Activated naive CD8-positive, alpha-beta T cell treated with anti-CD3 and anti-CD28 coated beads, Interleukin-2, amount 10 ng/mL, durations not matched to agents 7 days and 5 days (primary cell): ENCODE data around the gene RARB. TPM values are rescaled to one million over a fixed set of nuclear protein-coding genes. Genes with fewer than 3 reads are reported as not detected.

ENCODE experiments used
- ATAC-seq: fragments of 150-1000 bp; cut with Tn5 transposase; one replicate; pipeline ENCODE4 v1.10.0; 2021; ENCODE audit warnings: low read depth, moderate library complexity
- POLR2A ChIA-PET: fragments of 350-600 bp; sonication (Branson Sonifier 250); formaldehyde crosslinking; loops from one replicate; lab custom pipeline; 2021; ENCODE audit warnings: antibody characterized with exemption; lab: Charles Lee
- DNase-seq: peaks from one replicate; pipeline ENCODE4 v3.0.0; 2021
- H3K27ac Mint-ChIP-seq: one replicate; pipeline ENCODE4 v1.8.0; 2022; ENCODE audit warnings: mild to moderate bottlenecking, mixed read lengths
- H3K27me3 Mint-ChIP-seq: one replicate; pipeline ENCODE4 v1.8.0; 2022; ENCODE audit warnings: mild to moderate bottlenecking, moderate library complexity, mixed read lengths
- H3K36me3 Mint-ChIP-seq: one replicate; pipeline ENCODE4 v1.8.0; 2021; ENCODE audit warnings: mild to moderate bottlenecking, mixed read lengths
- H3K4me1 Mint-ChIP-seq: one replicate; pipeline ENCODE4 v1.8.0; 2021; ENCODE audit warnings: mixed read lengths
- H3K4me3 Mint-ChIP-seq: one replicate; pipeline ENCODE4 v1.8.0; 2022; ENCODE audit warnings: mild to moderate bottlenecking, moderate library complexity, mixed read lengths
- H3K9me3 Mint-ChIP-seq: one replicate; pipeline ENCODE4 v1.8.0; 2021; ENCODE audit warnings: mixed read lengths
- total RNA-seq, 2 experiments: library from RNA; stranded (reverse); gene quantifications; one replicate each; pipeline ENCODE4 v1.2.3, GENCODE V29; 2021

The RARB gene
- total RNA-seq, 2 experiments from 2014 or later: not detected

- Mint-ChIP-seq H3K4me3 (no peak overlapping the region), H3K27ac (no peak overlapping the region), H3K4me1 (peaks cover 6% of the 10 kb centered on the region), H3K9me3 (no peaks in the 10 kb centered on the region), H3K36me3 (no peaks in the 10 kb centered on the region), H3K27me3 (peaks cover 61% of the 10 kb centered on the region)
- no peak for DNase-seq
- ATAC-seq: no peak
- POLR2A ChIA-PET: no interaction called here
Measured at GRCh38 chr3:25428789-25429335, 799 bp downstream of the RARB start.

- no peak overlapping the region for H3K27ac Mint-ChIP-seq
- no peak for ATAC-seq
Measured at GRCh38 chr3:25429361-25430286, 1.6 kb downstream of the RARB start.

GRCh38 chr3:25430287-25430934, 2.3 kb downstream of the RARB start:
- ATAC-seq (no peak), DNase-seq (no peak)
- no peaks in the 10 kb centered on the region for H3K9me3 Mint-ChIP-seq
- H3K4me1 Mint-ChIP-seq: peaks cover 6% of the 10 kb centered on the region
- POLR2A ChIA-PET: no interaction called here
- H3K4me3 Mint-ChIP-seq: no peak overlapping the region
- peaks cover 59% of the 10 kb centered on the region for H3K27me3 Mint-ChIP-seq
- no peaks in the 10 kb centered on the region for H3K36me3 Mint-ChIP-seq
- no peak overlapping the region for H3K27ac Mint-ChIP-seq

More at GRCh38 chr3:25429361-25430286, 1.6 kb downstream of the RARB start:
- H3K9me3 Mint-ChIP-seq: no peaks in the 10 kb centered on the region
- peaks cover 6% of the 10 kb centered on the region for H3K4me1 Mint-ChIP-seq
- DNase-seq: no peak
- H3K27me3 Mint-ChIP-seq: peaks cover 63% of the 10 kb centered on the region
- H3K4me3 Mint-ChIP-seq: no peak overlapping the region
- no peaks in the 10 kb centered on the region for H3K36me3 Mint-ChIP-seq
- POLR2A ChIA-PET: no interaction called here

GRCh38 chr3:25430935-25431770, 3.1 kb downstream of the RARB start:
- DNase-seq (no peak), ATAC-seq (no peak)
- Mint-ChIP-seq H3K9me3 (no peaks in the 10 kb centered on the region), H3K27me3 (peaks cover 59% of the 10 kb centered on the region), H3K4me3 (no peak overlapping the region), H3K27ac (no peak overlapping the region), H3K4me1 (peaks cover 6% of the 10 kb centered on the region), H3K36me3 (no peaks in the 10 kb centered on the region)
- POLR2A ChIA-PET: no interaction called here

- Mint-ChIP-seq H3K36me3 (no peaks in the 10 kb centered on the region), H3K4me3 (no peak overlapping the region), H3K9me3 (no peaks in the 10 kb centered on the region), H3K27ac (no peak overlapping the region), H3K4me1 (peaks cover 6% of the 10 kb centered on the region), H3K27me3 (peaks cover 53% of the 10 kb centered on the region)
- POLR2A ChIA-PET: no interaction called here
- DNase-seq: no peak
- ATAC-seq: no peak
Measured at GRCh38 chr3:25432176-25432720, 4.2 kb downstream of the RARB start.

- Mint-ChIP-seq H3K27me3 (peaks cover 44% of the 10 kb centered on the region), H3K9me3 (no peaks in the 10 kb centered on the region), H3K27ac (no peak overlapping the region), H3K4me3 (no peak overlapping the region), H3K4me1 (peaks cover 4% of the 10 kb centered on the region), H3K36me3 (no peaks in the 10 kb centered on the region)
- DNase-seq: no peak
- ATAC-seq: no peak
- POLR2A ChIA-PET: no interaction called here
Measured at GRCh38 chr3:25433106-25433505, 5.0 kb downstream of the RARB start.

- H3K27me3 Mint-ChIP-seq: peaks cover 36% of the 10 kb centered on the region
Measured at GRCh38 chr3:25433868-25434267, 5.8 kb downstream of the RARB start.

GRCh38 chr3:25437953-25438352, 9.9 kb downstream of the RARB start:
- Mint-ChIP-seq H3K36me3 (no peaks in the 10 kb centered on the region), H3K27ac (no peak overlapping the region), H3K4me1 (no peaks in the 10 kb centered on the region), H3K27me3 (peaks cover 13% of the 10 kb centered on the region), H3K9me3 (no peaks in the 10 kb centered on the region), H3K4me3 (no peak overlapping the region)
- ATAC-seq (no peak), DNase-seq (no peak)
- POLR2A ChIA-PET: no interaction called here

More at GRCh38 chr3:25433868-25434267, 5.8 kb downstream of the RARB start:
- Mint-ChIP-seq H3K9me3 (no peaks in the 10 kb centered on the region), H3K36me3 (no peaks in the 10 kb centered on the region), H3K4me3 (no peak overlapping the region), H3K27ac (no peak overlapping the region), H3K4me1 (no peaks in the 10 kb centered on the region)
- POLR2A ChIA-PET: no interaction called here
- ATAC-seq (no peak), DNase-seq (no peak)

GRCh38 chr3:25438791-25439555, 10.9 kb downstream of the RARB start:
- H3K9me3 Mint-ChIP-seq: no peaks in the 10 kb centered on the region
- H3K4me3 Mint-ChIP-seq: no peak overlapping the region
- no peak for ATAC-seq
- no peak for DNase-seq
- no peaks in the 10 kb centered on the region for H3K4me1 Mint-ChIP-seq
- H3K36me3 Mint-ChIP-seq: no peaks in the 10 kb centered on the region
- POLR2A ChIA-PET: no interaction called here
- no peak overlapping the region for H3K27ac Mint-ChIP-seq
- peaks cover 5% of the 10 kb centered on the region for H3K27me3 Mint-ChIP-seq

- no peaks in the 10 kb centered on the region for H3K4me1 Mint-ChIP-seq
- POLR2A ChIA-PET: no interaction called here
- H3K36me3 Mint-ChIP-seq: no peaks in the 10 kb centered on the region
- DNase-seq: peak; percentile 37
- no peak overlapping the region for H3K27ac Mint-ChIP-seq
- no peak overlapping the region for H3K4me3 Mint-ChIP-seq
- no peak for ATAC-seq
- peaks cover 4% of the 10 kb centered on the region for H3K27me3 Mint-ChIP-seq
- H3K9me3 Mint-ChIP-seq: no peaks in the 10 kb centered on the region
Measured at GRCh38 chr3:25441234-25441856, 13.3 kb downstream of the RARB start.

- DNase-seq (no peak), ATAC-seq (no peak)
- no peak overlapping the region for H3K4me3 Mint-ChIP-seq
- POLR2A ChIA-PET: no interaction called here
- H3K36me3 Mint-ChIP-seq: no peaks in the 10 kb centered on the region
- H3K27me3 Mint-ChIP-seq: no peaks in the 10 kb centered on the region
- H3K4me1 Mint-ChIP-seq: no peaks in the 10 kb centered on the region
- no peaks in the 10 kb centered on the region for H3K9me3 Mint-ChIP-seq
- no peak overlapping the region for H3K27ac Mint-ChIP-seq
Measured at GRCh38 chr3:25442486-25442885, 14.4 kb downstream of the RARB start.

- POLR2A ChIA-PET: no interaction called here
- Mint-ChIP-seq H3K27ac (no peak overlapping the region), H3K36me3 (no peaks in the 10 kb centered on the region), H3K4me1 (no peaks in the 10 kb centered on the region), H3K9me3 (no peaks in the 10 kb centered on the region), H3K4me3 (no peak overlapping the region), H3K27me3 (no peaks in the 10 kb centered on the region)
- DNase-seq (no peak), ATAC-seq (no peak)
Measured at GRCh38 chr3:25444273-25444672, 16.2 kb downstream of the RARB start.
